ENCODE results near the gene ZIC2.

DNA sequence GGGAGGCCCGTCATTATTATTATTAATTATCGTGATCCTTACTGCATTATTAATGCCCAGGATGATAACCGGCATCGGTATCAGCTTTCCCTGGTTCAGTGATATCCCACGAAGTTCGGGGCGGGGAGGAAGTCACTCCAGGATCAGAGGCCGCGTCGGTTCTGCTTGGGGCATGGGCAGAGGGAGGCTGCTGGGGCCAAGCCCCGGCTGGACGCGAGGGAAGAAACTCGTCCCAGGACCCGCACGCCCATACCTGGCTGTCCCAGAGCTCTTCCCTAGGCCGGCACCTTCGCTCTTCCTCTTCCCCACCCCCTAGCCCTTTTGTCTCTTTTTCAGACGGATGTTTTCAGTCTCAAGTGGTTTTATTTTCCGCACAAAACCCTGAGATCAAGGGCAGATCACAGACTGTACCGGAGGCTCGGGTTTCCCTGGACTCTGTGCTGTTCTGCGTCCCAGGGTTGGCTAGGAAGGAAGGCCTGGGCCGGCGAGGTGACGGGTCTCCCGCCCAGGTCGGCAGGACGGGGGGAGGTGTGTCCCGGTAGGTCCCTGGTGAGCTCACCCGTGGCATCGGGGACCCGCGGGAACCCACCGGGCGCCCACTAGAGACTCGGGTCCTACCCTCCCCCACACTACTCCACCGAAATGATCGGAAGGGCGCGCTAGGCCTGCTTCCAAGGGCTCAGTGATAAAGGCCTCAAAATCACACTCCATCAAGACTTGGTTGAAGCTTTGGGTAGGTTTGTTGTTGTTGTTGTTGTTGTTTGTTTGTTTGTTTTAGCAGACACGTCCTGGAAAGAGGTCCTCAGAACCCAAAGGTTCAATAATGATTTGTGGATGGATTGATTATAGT lies 7.9 kb downstream of the ZIC2 start:
- TF ChIP-seq, protein P1, sequence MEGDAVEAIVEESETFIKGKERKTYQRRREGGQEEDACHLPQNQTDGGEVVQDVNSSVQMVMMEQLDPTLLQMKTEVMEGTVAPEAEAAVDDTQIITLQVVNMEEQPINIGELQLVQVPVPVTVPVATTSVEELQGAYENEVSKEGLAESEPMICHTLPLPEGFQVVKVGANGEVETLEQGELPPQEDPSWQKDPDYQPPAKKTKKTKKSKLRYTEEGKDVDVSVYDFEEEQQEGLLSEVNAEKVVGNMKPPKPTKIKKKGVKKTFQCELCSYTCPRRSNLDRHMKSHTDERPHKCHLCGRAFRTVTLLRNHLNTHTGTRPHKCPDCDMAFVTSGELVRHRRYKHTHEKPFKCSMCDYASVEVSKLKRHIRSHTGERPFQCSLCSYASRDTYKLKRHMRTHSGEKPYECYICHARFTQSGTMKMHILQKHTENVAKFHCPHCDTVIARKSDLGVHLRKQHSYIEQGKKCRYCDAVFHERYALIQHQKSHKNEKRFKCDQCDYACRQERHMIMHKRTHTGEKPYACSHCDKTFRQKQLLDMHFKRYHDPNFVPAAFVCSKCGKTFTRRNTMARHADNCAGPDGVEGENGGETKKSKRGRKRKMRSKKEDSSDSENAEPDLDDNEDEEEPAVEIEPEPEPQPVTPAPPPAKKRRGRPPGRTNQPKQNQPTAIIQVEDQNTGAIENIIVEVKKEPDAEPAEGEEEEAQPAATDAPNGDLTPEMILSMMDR (IDR thresholded peaks at IDR 0.05; ENCODE audit: poor library complexity, severe bottlenecking): no peak
- TF ChIP-seq EZH2 (IDR thresholded peaks at IDR 0.05; ENCODE audit: borderline replicate concordance, insufficient read depth, low read length, poor library complexity, severe bottlenecking): no peak
- TF ChIP-seq REST (IDR thresholded peaks at IDR 0.05; ENCODE audit: borderline replicate concordance): no peak
- no peak for TF ChIP-seq POLR2AphosphoS5 (IDR thresholded peaks at IDR 0.05)
- no peak for TF ChIP-seq EP300 (conservative IDR thresholded peaks at IDR 0.05; ENCODE audit: poor library complexity, severe bottlenecking)
- TF ChIP-seq MXI1 (conservative IDR thresholded peaks at IDR 0.05; ENCODE audit: poor library complexity, severe bottlenecking): no peak
- TF ChIP-seq SMC3 (conservative IDR thresholded peaks at IDR 0.05; ENCODE audit: poor library complexity): no peak
